DOHH2 (cell line): ENCODE measurements around the gene KCNG4.

Experiments used
- EZH2phosphoT487 ChIP-seq: fragments of 200-600 bp; sonication (generic); IDR thresholded peaks from 2 replicates; pipeline ENCODE4 v1.6.1; 2017; ENCODE audit warnings: borderline replicate concordance, mild to moderate bottlenecking, antibody characterized with exemption, low read length, moderate library complexity, mixed read lengths
- TF ChIP-seq, protein P1 (sequence below): fragments of 200-600 bp; sonication (generic); IDR thresholded peaks from one replicate; pipeline ENCODE4 v1.5.1; 2014; ENCODE audit warnings: antibody characterized with exemption, mild to moderate bottlenecking, low read depth, low read length; ENCODE audit not compliant: poor library complexity, severe bottlenecking

DNA sequence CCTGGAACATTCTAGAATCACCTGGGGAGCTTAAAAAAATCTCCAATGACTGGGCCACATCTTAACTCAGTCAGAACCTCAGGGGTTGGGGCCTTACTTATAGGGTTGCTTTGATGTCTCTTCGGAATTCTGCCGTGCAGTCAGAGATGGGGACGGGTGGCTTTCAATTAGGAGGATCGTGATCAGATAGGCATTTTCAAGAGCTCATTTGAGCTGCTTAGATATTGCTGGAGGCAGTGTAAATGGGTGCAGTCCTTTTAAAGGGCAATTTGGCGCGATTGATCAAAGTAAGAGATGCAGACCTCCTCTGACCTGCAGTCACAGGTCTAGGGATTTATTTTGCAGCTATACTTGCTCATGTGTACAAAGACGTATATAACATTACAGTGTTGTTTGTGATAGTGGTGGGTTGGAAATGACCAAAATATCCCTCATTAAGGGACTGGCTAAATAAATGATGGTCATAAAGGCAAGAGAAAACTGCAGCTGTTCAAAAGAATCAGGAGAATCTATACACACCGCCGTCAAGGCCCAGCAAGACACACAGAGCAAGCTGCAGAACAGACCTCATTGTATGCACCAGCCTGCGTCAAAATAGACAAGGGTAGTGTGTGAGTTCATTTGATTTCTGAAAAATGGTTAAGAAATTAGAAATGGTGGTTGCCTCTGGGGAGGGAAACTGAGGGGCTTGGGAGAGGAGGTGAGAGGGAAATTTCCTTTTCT lies 6.3 kb upstream of the KCNG4 start:
- TF ChIP-seq, protein P1, sequence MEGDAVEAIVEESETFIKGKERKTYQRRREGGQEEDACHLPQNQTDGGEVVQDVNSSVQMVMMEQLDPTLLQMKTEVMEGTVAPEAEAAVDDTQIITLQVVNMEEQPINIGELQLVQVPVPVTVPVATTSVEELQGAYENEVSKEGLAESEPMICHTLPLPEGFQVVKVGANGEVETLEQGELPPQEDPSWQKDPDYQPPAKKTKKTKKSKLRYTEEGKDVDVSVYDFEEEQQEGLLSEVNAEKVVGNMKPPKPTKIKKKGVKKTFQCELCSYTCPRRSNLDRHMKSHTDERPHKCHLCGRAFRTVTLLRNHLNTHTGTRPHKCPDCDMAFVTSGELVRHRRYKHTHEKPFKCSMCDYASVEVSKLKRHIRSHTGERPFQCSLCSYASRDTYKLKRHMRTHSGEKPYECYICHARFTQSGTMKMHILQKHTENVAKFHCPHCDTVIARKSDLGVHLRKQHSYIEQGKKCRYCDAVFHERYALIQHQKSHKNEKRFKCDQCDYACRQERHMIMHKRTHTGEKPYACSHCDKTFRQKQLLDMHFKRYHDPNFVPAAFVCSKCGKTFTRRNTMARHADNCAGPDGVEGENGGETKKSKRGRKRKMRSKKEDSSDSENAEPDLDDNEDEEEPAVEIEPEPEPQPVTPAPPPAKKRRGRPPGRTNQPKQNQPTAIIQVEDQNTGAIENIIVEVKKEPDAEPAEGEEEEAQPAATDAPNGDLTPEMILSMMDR = no peak
- TF ChIP-seq EZH2phosphoT487 = no peak
